GM10847 (cell line): ENCODE results near the gene RAD9A.

Experiments used
- POLR2A ChIP-seq: IDR thresholded peaks from 2 replicates; pipeline ENCODE4 v1.6.1; 2011; ENCODE audit not compliant: insufficient read length; ENCODE audit errors: extremely low read depth

RAD9A gene

GRCh38 chr11:67406420-67406968, 14.7 kb downstream of the RAD9A start:
- TF ChIP-seq POLR2A: no peak

GRCh38 chr11:67406969-67407687, 15.3 kb downstream of the RAD9A start:
- TF ChIP-seq POLR2A: no peak

GRCh38 chr11:67407688-67408163, 15.9 kb downstream of the RAD9A start:
- no peak for TF ChIP-seq POLR2A

GRCh38 chr11:67408437-67409200, 16.8 kb downstream of the RAD9A start:
- TF ChIP-seq POLR2A: no peak

GRCh38 chr11:67409261-67409666, 17.5 kb downstream of the RAD9A start:
- peak; percentile 56 for TF ChIP-seq POLR2A

GRCh38 chr11:67409781-67410368, 18.1 kb downstream of the RAD9A start:
- no peak for TF ChIP-seq POLR2A

GRCh38 chr11:67410369-67410831, 18.6 kb downstream of the RAD9A start:
- TF ChIP-seq POLR2A: no peak

GRCh38 chr11:67410984-67411784, 19.4 kb downstream of the RAD9A start:
- TF ChIP-seq POLR2A: no peak

GRCh38 chr11:67411785-67412152, 20.0 kb downstream of the RAD9A start:
- no peak for TF ChIP-seq POLR2A

- no peak for TF ChIP-seq POLR2A
Observed at GRCh38 chr11:67412495-67413179, 20.9 kb downstream of the RAD9A start.

- no peak for TF ChIP-seq POLR2A
Observed at GRCh38 chr11:67413266-67413849, 21.6 kb downstream of the RAD9A start.

- no peak for TF ChIP-seq POLR2A
Observed at GRCh38 chr11:67415501-67416304, 23.9 kb downstream of the RAD9A start, which contains the start of gene CARNS1. Gene CARNS1, plus strand, starts transcription at chr11:67415678. Its CDS starts 522 bp downstream, at chr11:67416200.
